MCF 10A (cell line): ENCODE measurements around the gene ACAN. TPM values are rescaled to one million over a fixed set of nuclear protein-coding genes. Genes with fewer than 3 reads are reported as not detected.
A peak's percentile ranks its signal among the peaks of the same experiment; 100 is the strongest.

ENCODE experiments used
- BruUV-seq: library from RNA; stranded (reverse); fragments of 400-500 nt; replicated peaks from 2 replicates; lab custom pipeline; 2021; lab: Mats Ljungman, UMichigan
- CTCF ChIA-PET: fragments of 300-600 bp; sonication (Branson Sonifier 250); formaldehyde crosslinking; extraction: SDS; loops from one replicate; lab custom pipeline; 2021; ENCODE audit warnings: antibody characterized with exemption, inconsistent platforms; lab: Yijun Ruan, JAX
- POLR2A ChIA-PET: fragments of 300-600, 350-650 bp; sonication (Branson Sonifier 250); formaldehyde crosslinking; extraction: SDS; loops from one replicate; lab custom pipeline; 2020; ENCODE audit warnings: antibody characterized with exemption, inconsistent platforms; lab: Yijun Ruan, JAX
- DNase-seq: peaks from one replicate; pipeline ENCODE4 v3.0.0-alpha.2; 2018; ENCODE audit not compliant: unreplicated experiment
- H3K27ac Mint-ChIP-seq: one replicate; pipeline ENCODE4 v1.8.0; 2022; ENCODE audit warnings: mild to moderate bottlenecking, low read depth, mixed read lengths; ENCODE audit not compliant: unreplicated experiment
- H3K27me3 Mint-ChIP-seq: one replicate; pipeline ENCODE4 v1.8.0; 2022; ENCODE audit warnings: mixed read lengths; ENCODE audit not compliant: insufficient read depth, unreplicated experiment
- H3K36me3 Mint-ChIP-seq: one replicate; pipeline ENCODE4 v1.8.0; 2022; ENCODE audit warnings: mild to moderate bottlenecking, moderate library complexity, mixed read lengths; ENCODE audit not compliant: insufficient read depth, unreplicated experiment
- H3K4me1 Mint-ChIP-seq: one replicate; pipeline ENCODE4 v1.8.0; 2022; ENCODE audit warnings: mixed read lengths; ENCODE audit not compliant: insufficient read depth, unreplicated experiment
- H3K4me3 Mint-ChIP-seq: one replicate; pipeline ENCODE4 v1.8.0; 2022; ENCODE audit warnings: mild to moderate bottlenecking, moderate library complexity, mixed read lengths; ENCODE audit not compliant: unreplicated experiment
- H3K9me3 Mint-ChIP-seq: one replicate; pipeline ENCODE4 v1.8.0; 2022; ENCODE audit warnings: mixed read lengths; ENCODE audit not compliant: unreplicated experiment
- CTCF ChIP-seq: fragments of 200-600 bp; IDR thresholded peaks from one replicate; pipeline ENCODE4 v1.8.0; 2022; ENCODE audit warnings: antibody characterized with exemption, mild to moderate bottlenecking; ENCODE audit not compliant: unreplicated experiment
- intact Hi-C: fragments of 100-400 bp; cut with micrococcal nuclease; formaldehyde crosslinking; loops from 2 replicates; pipeline ENCODE4 v1.14.1; 2022
- total RNA-seq: library from RNA; stranded (reverse); gene quantifications from 2 replicates; pipeline ENCODE4 v1.2.3, GENCODE V29; 2022

Gene ACAN
- total RNA-seq, 1 experiment from 2014 or later = not detected

- peak; percentile 79 for DNase-seq
- no TSS peak for BruUV-seq
- TF ChIP-seq CTCF = peak; percentile 45
- intact Hi-C loops = loop anchor here (1.0 to 10.0 kb wide), 2 partner anchors 93 to 240 kb away; partner anchors contain the start of gene ACAN
- Mint-ChIP-seq H3K9me3 (no peaks in the 10 kb centered on the region), H3K4me3 (no peak overlapping the region), H3K27me3 (no peaks in the 10 kb centered on the region), H3K36me3 (peaks cover 59% of the 10 kb centered on the region), H3K4me1 (peaks cover 19% of the 10 kb centered on the region), H3K27ac (peak overlapping the region; percentile 46)
- ChIA-PET POLR2A (interaction anchor here (0.7 to 1.7 kb wide), 7 partner anchors 14 to 259 kb away, joined by 3 to 7 read pairs (median 4); no protein-coding TSS in a partner anchor), CTCF (interaction anchor here (0.6 to 2.0 kb wide), 19 partner anchors 10 to 1864 kb away, joined by 3 to 10 read pairs (median 4); no protein-coding TSS in a partner anchor)
These were observed 94.4 kb downstream of the ACAN start for GRCh38 chr15:88897456-88898194.

DNA sequence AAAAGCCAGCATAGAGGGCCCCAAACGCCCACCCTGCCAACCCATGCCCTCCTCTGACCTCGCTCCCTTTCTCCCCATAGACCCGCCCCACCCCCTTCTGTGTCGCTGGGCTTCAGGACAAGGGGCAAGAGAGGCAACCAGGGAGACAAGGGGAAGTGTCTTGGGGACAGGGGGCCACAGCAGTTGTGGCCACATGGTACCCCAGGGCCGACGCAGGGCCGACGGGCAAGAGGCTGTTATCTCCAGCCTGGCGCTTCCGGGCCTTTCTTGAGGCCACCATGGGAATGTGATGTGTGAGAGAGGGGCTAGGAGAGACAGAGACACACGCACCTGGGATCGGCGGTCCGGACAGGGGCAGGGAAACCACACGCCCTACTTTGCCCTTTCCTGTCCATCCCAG is 95.5 kb downstream of the ACAN start:
- Mint-ChIP-seq H3K4me1 (peaks cover 19% of the 10 kb centered on the region), H3K4me3 (no peak overlapping the region), H3K27me3 (no peaks in the 10 kb centered on the region), H3K36me3 (peaks cover 69% of the 10 kb centered on the region), H3K9me3 (no peaks in the 10 kb centered on the region), H3K27ac (no peak overlapping the region)
- ChIA-PET POLR2A (interaction anchor here (0.6 to 1.4 kb wide), 2 partner anchors 16 to 39 kb away, joined by 3 to 4 read pairs; no protein-coding TSS in a partner anchor), CTCF (interaction anchor here (0.8 to 2.0 kb wide), 4 partner anchors 9 to 240 kb away, joined by 3 to 7 read pairs (median 4); no protein-coding TSS in a partner anchor)
- TF ChIP-seq CTCF = no peak
- no peak for DNase-seq
- intact Hi-C loops = loop anchor here (10.0 kb wide), 1 partner anchor 94 kb away; the partner anchor contains the start of gene ACAN
- TSS peak; percentile 89 for BruUV-seq

DNA sequence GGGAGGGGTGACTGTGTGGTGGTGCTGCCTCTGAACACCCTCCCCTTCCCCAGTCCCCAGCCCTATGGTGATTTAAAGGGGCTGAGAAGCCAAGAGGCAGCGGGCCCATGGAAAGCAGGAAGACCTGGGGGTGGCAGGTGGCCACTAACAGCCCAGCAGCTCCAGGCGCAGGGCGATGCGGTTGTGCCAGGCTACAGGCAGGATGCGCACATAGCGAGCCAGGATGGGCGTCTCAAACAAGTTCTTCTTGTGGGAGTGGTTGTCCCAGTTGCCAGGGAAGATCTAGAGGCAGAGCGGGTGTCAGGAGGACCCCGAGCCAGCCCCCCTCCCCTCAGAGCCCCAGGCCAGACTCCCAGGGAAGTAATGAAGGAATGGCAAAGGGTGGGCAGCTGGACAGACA is 96.0 kb downstream of the ACAN start:
- POLR2A ChIA-PET = interaction anchor here (0.7 kb wide), 1 partner anchor 13 kb away, joined by 4 read pairs; no protein-coding TSS in a partner anchor
- H3K36me3 Mint-ChIP-seq = peaks cover 70% of the 10 kb centered on the region
- no TSS peak for BruUV-seq
- no peak overlapping the region for H3K4me3 Mint-ChIP-seq
- intact Hi-C loops = loop anchor here (10.0 kb wide), 1 partner anchor 94 kb away; the partner anchor contains the start of gene ACAN
- no peak overlapping the region for H3K27ac Mint-ChIP-seq
- DNase-seq = no peak
- no peaks in the 10 kb centered on the region for H3K27me3 Mint-ChIP-seq
- H3K9me3 Mint-ChIP-seq = no peaks in the 10 kb centered on the region
- no peak for TF ChIP-seq CTCF
- H3K4me1 Mint-ChIP-seq = peaks cover 19% of the 10 kb centered on the region
- CTCF ChIA-PET = no interaction called here
